HG02885 (cell line): ENCODE results near the gene LHFPL2.

Experiments
- ATAC-seq: cut with Tn5 transposase; IDR thresholded peaks from one replicate; pipeline ENCODE4 v1.9.1; 2021; ENCODE audit warnings: mild to moderate bottlenecking; ENCODE audit not compliant: unreplicated experiment, poor library complexity

LHFPL2 gene

GRCh38 chr5:78511121-78511906 is 137.3 kb downstream of the LHFPL2 start:
- no peak for ATAC-seq

- peak; percentile 86 for ATAC-seq
Observed at GRCh38 chr5:78509884-78510769, 138.4 kb downstream of the LHFPL2 start.

GRCh38 chr5:78509145-78509865 is 139.3 kb downstream of the LHFPL2 start:
- ATAC-seq: no peak

GRCh38 chr5:78508186-78508765 is 140.3 kb downstream of the LHFPL2 start:
- no peak for ATAC-seq

GRCh38 chr5:78507531-78507930 is 141.0 kb downstream of the LHFPL2 start:
- ATAC-seq: no peak

GRCh38 chr5:78506261-78507024 is 142.1 kb downstream of the LHFPL2 start:
- ATAC-seq: no peak

GRCh38 chr5:78505860-78506259 is 142.7 kb downstream of the LHFPL2 start:
- ATAC-seq: no peak

GRCh38 chr5:78504704-78505677 is 143.6 kb downstream of the LHFPL2 start:
- ATAC-seq: no peak

- no peak for ATAC-seq
Observed at GRCh38 chr5:78503958-78504653, 144.5 kb downstream of the LHFPL2 start.

- ATAC-seq: no peak
Observed at GRCh38 chr5:78501411-78502352, 146.9 kb downstream of the LHFPL2 start.

- ATAC-seq: no peak
Observed at GRCh38 chr5:78500871-78501270, 147.7 kb downstream of the LHFPL2 start.

- no peak for ATAC-seq
Observed at GRCh38 chr5:78500028-78500427, 148.5 kb downstream of the LHFPL2 start.

- ATAC-seq: no peak
Observed at GRCh38 chr5:78499485-78499884, 149.1 kb downstream of the LHFPL2 start.

GRCh38 chr5:78497573-78498533 is 150.7 kb downstream of the LHFPL2 start:
- peak; percentile 69 for ATAC-seq

- no peak for ATAC-seq
Observed at GRCh38 chr5:78496373-78496772, 152.2 kb downstream of the LHFPL2 start.

GRCh38 chr5:78495800-78496199 is 152.8 kb downstream of the LHFPL2 start:
- no peak for ATAC-seq
